ENCODE measurements around the gene ANKK1.

Gene ANKK1
- total RNA-seq = 0 to 0.10 (median 0) reads per million in 18 experiments

GRCh38 chr11:113387605-113388211 lies at the start of gene ANKK1:
Gene ANKK1, plus strand, starts transcription at chr11:113387779. Its CDS starts 106 bp downstream, at chr11:113387885.
- DNase-seq = no peak

GRCh38 chr11:113338730-113339129 lies 48.8 kb upstream of the ANKK1 start:
- DNase-seq = no peak

GRCh38 chr11:113339929-113340589 lies 47.5 kb upstream of the ANKK1 start:
- no peak for DNase-seq

- DNase-seq = no peak
Observed at GRCh38 chr11:113341388-113342165, 46.0 kb upstream of the ANKK1 start.

GRCh38 chr11:113345978-113346377 lies 41.6 kb upstream of the ANKK1 start:
- no peak for DNase-seq

- no peak for DNase-seq
Observed at GRCh38 chr11:113349528-113349927, 38.1 kb upstream of the ANKK1 start.

GRCh38 chr11:113350336-113351067 lies 37.1 kb upstream of the ANKK1 start:
- no peak for DNase-seq

GRCh38 chr11:113351068-113351450 lies 36.5 kb upstream of the ANKK1 start:
- no peak for DNase-seq

- DNase-seq = no peak
Observed at GRCh38 chr11:113351480-113351879, 36.1 kb upstream of the ANKK1 start.

- DNase-seq = no peak
Observed at GRCh38 chr11:113356203-113356602, 31.4 kb upstream of the ANKK1 start.

GRCh38 chr11:113363406-113363805 lies 24.2 kb upstream of the ANKK1 start:
- no peak for DNase-seq

- DNase-seq = no peak
Observed at GRCh38 chr11:113363996-113364641, 23.5 kb upstream of the ANKK1 start.

GRCh38 chr11:113365895-113366294 lies 21.7 kb upstream of the ANKK1 start:
- DNase-seq = no peak

GRCh38 chr11:113369411-113369810 lies 18.2 kb upstream of the ANKK1 start:
- DNase-seq = no peak

GRCh38 chr11:113370634-113371033 lies 16.9 kb upstream of the ANKK1 start:
- no peak for DNase-seq

- no peak for DNase-seq
Observed at GRCh38 chr11:113372309-113372708, 15.3 kb upstream of the ANKK1 start.

GRCh38 chr11:113373306-113373705 lies 14.3 kb upstream of the ANKK1 start:
- peak; percentile 34 to 65 for DNase-seq

GRCh38 chr11:113373981-113374560 lies 13.5 kb upstream of the ANKK1 start:
- DNase-seq = no peak

GRCh38 chr11:113375402-113375801 lies 12.2 kb upstream of the ANKK1 start:
- no peak for DNase-seq

- peak; percentile 54 to 55 for DNase-seq
Observed at GRCh38 chr11:113376156-113376555, 11.4 kb upstream of the ANKK1 start.

GRCh38 chr11:113377681-113378412 lies 9.7 kb upstream of the ANKK1 start:
- DNase-seq = no peak

All from inflammatory macrophage (primary cell).